Vagina (tissue), 2 donors: ENCODE measurements around the gene ETNK2. TPM values are rescaled to one million over a fixed set of nuclear protein-coding genes. Genes with fewer than 3 reads are reported as not detected.

Source experiments
- DNase-seq, 2 donors: peaks; one replicate each; pipeline ENCODE4 v3.0.0-alpha.2; 2017; ENCODE audit errors: extremely low spot score in 2 of 2
- H3K27ac ChIP-seq: fragments of 200-600 bp; sonication (generic); one replicate; pipeline ENCODE4 v1.5.1; 2019
- H3K27me3 ChIP-seq: fragments of 200-600 bp; sonication (generic); one replicate; pipeline ENCODE4 v1.5.1; 2019
- H3K36me3 ChIP-seq, 2 donors: fragments of 200-600 bp; sonication (generic); one replicate each; pipeline ENCODE4 v1.5.1; 2017 to 2019
- H3K4me1 ChIP-seq: fragments of 200-600 bp; sonication (generic); one replicate; pipeline ENCODE4 v1.5.1; 2019
- H3K4me3 ChIP-seq, 2 donors: fragments of 200-600 bp; sonication (generic); 1 replicate in 1 of 2; 2 replicates in 1 of 2; pipeline ENCODE4 v1.5.1; 2016 to 2019
- H3K9me3 ChIP-seq: fragments of 200-600 bp; sonication (generic); one replicate; pipeline ENCODE4 v1.5.1; 2019
- POLR2A ChIP-seq, 2 donors: fragments of 450-650 bp; IDR thresholded peaks; one replicate each; pipeline ENCODE4 v1.6.1; 2017; ENCODE audit warnings: antibody characterized with exemption in 2 of 2, mild to moderate bottlenecking in 2 of 2, moderate library complexity in 2 of 2
- POLR2AphosphoS5 ChIP-seq, 2 donors: sonication (generic); formaldehyde crosslinking; IDR thresholded peaks; one replicate each; pipeline ENCODE4 v1.9.0; 2017; ENCODE audit warnings: antibody characterized with exemption in 2 of 2, mild to moderate bottlenecking in 2 of 2, low read depth in 1 of 2; ENCODE audit not compliant: insufficient read depth in 1 of 2
- intact Hi-C: fragments of 100-400 bp; cut with DNase I; formaldehyde crosslinking; loops from one replicate; pipeline ENCODE4 v1.15.1; 2023
- total RNA-seq: library from RNA; depleted of rRNA; stranded (reverse); fragments of >200 nt; gene quantifications from one replicate; pipeline ENCODE4 v1.2.3, GENCODE V29; 2016
- TF ChIP-seq, protein P1 (sequence below), 3 experiments: fragments of 450-650 bp in 2 of 3; fragments of 200-600 bp in 1 of 3; sonication (generic) in 1 of 3; IDR thresholded peaks; one replicate each; pipeline ENCODE4 v1.5.1; 2017 to 2019; ENCODE audit warnings: antibody characterized with exemption in 3 of 3, mild to moderate bottlenecking in 2 of 3, moderate library complexity in 2 of 3

The ETNK2 gene
- total RNA-seq, 1 donor from 2014 or later: 30.9 TPM

DNA sequence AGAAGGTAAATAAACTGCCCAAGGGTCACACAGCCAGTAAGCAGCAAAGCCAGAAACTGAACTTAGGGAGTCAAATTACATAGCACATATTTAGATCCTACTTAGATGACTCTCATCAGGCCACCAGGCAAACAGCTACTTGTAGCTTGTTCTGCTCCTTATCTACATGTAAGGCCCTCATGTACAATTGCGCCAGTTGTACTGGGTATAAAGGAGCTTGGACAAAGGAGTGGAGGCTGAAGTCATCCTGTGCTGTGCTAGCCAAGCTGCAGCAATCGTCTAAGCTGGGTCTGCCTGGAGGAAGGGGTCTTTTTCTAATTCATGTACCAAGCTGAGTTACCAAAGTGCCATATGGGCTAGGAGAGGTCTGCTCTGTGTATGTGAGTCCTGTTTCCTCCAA, 12.8 kb downstream of the ETNK2 start:
- Histone ChIP-seq H3K4me3 (no peak overlapping the region), H3K36me3 (peaks cover 4 to 52% of the 10 kb centered on the region in 2 donors), H3K27ac (no peak overlapping the region), H3K4me1 (no peaks in the 10 kb centered on the region), H3K27me3 (no peaks in the 10 kb centered on the region), H3K9me3 (no peaks in the 10 kb centered on the region)
- TF ChIP-seq POLR2AphosphoS5 (IDR thresholded peaks at IDR 0.05; ENCODE audit: insufficient read depth in 1 of 2, low read depth in 1 of 2) (no peak), POLR2A (IDR thresholded peaks at IDR 0.05) (no peak)
- TF ChIP-seq, protein P1, sequence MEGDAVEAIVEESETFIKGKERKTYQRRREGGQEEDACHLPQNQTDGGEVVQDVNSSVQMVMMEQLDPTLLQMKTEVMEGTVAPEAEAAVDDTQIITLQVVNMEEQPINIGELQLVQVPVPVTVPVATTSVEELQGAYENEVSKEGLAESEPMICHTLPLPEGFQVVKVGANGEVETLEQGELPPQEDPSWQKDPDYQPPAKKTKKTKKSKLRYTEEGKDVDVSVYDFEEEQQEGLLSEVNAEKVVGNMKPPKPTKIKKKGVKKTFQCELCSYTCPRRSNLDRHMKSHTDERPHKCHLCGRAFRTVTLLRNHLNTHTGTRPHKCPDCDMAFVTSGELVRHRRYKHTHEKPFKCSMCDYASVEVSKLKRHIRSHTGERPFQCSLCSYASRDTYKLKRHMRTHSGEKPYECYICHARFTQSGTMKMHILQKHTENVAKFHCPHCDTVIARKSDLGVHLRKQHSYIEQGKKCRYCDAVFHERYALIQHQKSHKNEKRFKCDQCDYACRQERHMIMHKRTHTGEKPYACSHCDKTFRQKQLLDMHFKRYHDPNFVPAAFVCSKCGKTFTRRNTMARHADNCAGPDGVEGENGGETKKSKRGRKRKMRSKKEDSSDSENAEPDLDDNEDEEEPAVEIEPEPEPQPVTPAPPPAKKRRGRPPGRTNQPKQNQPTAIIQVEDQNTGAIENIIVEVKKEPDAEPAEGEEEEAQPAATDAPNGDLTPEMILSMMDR (IDR thresholded peaks at IDR 0.05): no peak
- intact Hi-C loops: no loop called here
- DNase-seq: no peak

DNA sequence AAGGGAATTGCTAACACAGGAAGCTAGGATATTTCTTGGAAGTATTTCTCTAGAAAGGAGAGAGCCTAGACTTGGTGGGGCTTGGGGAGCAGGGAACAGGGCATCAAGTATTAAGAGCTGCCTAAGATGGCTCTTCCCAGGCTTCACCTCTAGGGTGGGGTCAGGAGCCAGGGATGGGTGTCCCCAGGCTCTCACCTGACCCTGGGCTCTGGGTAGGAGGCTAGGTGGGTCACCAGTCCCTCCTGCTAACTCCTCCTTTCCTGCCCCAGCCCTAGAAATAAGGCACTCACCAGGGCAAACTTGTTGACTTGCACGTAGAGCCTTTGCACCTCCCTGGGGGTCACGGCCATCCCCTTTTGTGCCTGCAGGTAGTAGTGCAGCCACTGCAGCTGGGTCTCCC, 15.0 kb downstream of the ETNK2 start:
- H3K36me3 ChIP-seq: peaks cover 4 to 51% of the 10 kb centered on the region in 2 donors
- H3K4me1 ChIP-seq: peaks cover 2% of the 10 kb centered on the region
- no peak overlapping the region for H3K27ac ChIP-seq
- intact Hi-C loops: no loop called here
- no peak for TF ChIP-seq POLR2A (IDR thresholded peaks at IDR 0.05)
- TF ChIP-seq POLR2AphosphoS5 (IDR thresholded peaks at IDR 0.05; ENCODE audit: insufficient read depth in 1 of 2, low read depth in 1 of 2): no peak
- TF ChIP-seq, protein P1 (IDR thresholded peaks at IDR 0.05): no peak
- H3K4me3 ChIP-seq: no peak overlapping the region
- H3K27me3 ChIP-seq: no peaks in the 10 kb centered on the region
- H3K9me3 ChIP-seq: no peaks in the 10 kb centered on the region
- DNase-seq: no peak

DNA sequence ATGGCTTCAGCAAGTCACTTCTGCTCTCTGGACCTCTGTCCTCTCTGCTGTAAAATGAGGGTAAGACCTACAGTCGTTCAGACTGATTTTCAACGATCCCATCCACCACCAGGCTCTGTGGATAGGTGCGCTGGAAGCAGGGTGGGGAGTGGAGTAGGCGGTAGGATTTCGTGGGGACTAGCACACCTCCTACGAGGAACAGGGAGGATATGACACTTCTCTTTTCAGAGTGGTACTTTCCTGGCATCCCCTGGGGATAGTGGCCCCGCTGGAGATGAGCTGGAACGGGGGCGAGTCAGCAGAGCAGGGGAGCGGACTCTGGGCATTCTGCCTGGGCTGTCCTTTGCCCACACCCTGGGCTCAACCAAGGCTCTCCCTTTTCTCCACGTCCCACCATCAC, 17.7 kb downstream of the ETNK2 start:
- H3K27ac ChIP-seq: no peak overlapping the region
- intact Hi-C loops: no loop called here
- no peak for DNase-seq
- H3K4me3 ChIP-seq: no peak overlapping the region
- H3K4me1 ChIP-seq: peaks cover 29% of the 10 kb centered on the region
- peaks cover 0 to 35% of the 10 kb centered on the region in 2 donors for H3K36me3 ChIP-seq
- H3K27me3 ChIP-seq: no peaks in the 10 kb centered on the region
- TF ChIP-seq POLR2AphosphoS5 (IDR thresholded peaks at IDR 0.05; ENCODE audit: insufficient read depth in 1 of 2, low read depth in 1 of 2): no peak
- no peak for TF ChIP-seq POLR2A (IDR thresholded peaks at IDR 0.05)
- TF ChIP-seq, protein P1 (IDR thresholded peaks at IDR 0.05): no peak
- H3K9me3 ChIP-seq: no peaks in the 10 kb centered on the region

DNA sequence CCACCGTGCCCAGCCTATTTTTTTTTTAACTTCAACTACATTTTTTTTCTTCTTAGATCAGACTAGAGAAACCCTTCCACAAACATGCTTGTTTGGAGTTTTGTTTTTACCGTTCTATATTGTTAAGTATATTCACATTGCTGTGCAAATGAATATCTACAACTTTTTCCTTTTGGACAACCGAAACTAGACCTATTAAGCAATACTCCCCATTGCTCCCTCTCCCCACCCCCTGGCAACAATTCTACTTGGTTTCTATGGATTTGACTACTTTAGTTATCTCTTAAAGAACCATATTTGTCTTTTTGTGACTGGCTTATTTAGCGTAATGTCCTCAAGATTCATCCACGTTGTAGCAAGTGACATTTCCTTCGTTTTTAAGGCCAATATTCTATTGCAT, 19.1 kb downstream of the ETNK2 start:
- no peak for DNase-seq
- Histone ChIP-seq H3K36me3 (peaks cover 0 to 27% of the 10 kb centered on the region in 2 donors), H3K27me3 (no peaks in the 10 kb centered on the region), H3K4me3 (no peak overlapping the region), H3K9me3 (no peaks in the 10 kb centered on the region), H3K27ac (no peak overlapping the region), H3K4me1 (peaks cover 40% of the 10 kb centered on the region)
- intact Hi-C loops: no loop called here
- TF ChIP-seq POLR2AphosphoS5 (IDR thresholded peaks at IDR 0.05; ENCODE audit: insufficient read depth in 1 of 2, low read depth in 1 of 2) (no peak), POLR2A (IDR thresholded peaks at IDR 0.05) (no peak)
- TF ChIP-seq, protein P1 (IDR thresholded peaks at IDR 0.05): no peak

DNA sequence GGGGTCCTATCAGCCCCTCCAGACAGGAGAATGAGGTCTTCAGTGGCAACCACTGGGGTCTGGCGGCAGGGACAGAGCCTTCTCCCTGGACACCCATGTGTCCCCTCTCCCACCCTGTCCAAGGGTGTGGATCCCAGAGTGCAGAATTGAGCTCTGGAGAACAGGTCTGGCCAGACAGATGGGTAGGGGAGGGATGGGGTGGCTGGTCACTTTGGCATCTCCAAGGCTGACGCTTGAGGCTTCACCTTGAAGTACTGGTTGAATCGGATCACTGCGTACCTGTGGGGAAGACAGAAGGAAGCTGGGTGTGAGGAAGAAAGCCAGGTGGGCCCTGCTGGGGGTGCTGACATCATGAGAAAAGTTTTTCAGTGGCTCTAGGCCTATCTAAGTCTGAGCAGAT, 19.9 kb downstream of the ETNK2 start:
- no peak for DNase-seq
- H3K36me3 ChIP-seq: peaks cover 0 to 23% of the 10 kb centered on the region in 2 donors
- H3K4me3 ChIP-seq: no peak overlapping the region
- intact Hi-C loops: no loop called here
- no peaks in the 10 kb centered on the region for H3K27me3 ChIP-seq
- H3K27ac ChIP-seq: peak overlapping the region; percentile 78
- TF ChIP-seq, protein P1 (IDR thresholded peaks at IDR 0.05): no peak
- no peaks in the 10 kb centered on the region for H3K9me3 ChIP-seq
- H3K4me1 ChIP-seq: peaks cover 48% of the 10 kb centered on the region
